H1 (cell line): ENCODE data around the gene IFNGR1. TPM values are rescaled to one million over a fixed set of nuclear protein-coding genes. Genes with fewer than 3 reads are reported as not detected.

Source experiments
- CTCF ChIA-PET: fragments of 300-600 bp; sonication (Branson Sonifier 250); formaldehyde crosslinking; loops from one replicate; lab custom pipeline; 2021; ENCODE audit not compliant: partially characterized antibody; lab: Charles Lee
- POLR2A ChIA-PET: fragments of 300-600 bp; sonication (Branson Sonifier 250); formaldehyde crosslinking; loops from one replicate; lab custom pipeline; 2021; ENCODE audit warnings: inconsistent platforms; ENCODE audit not compliant: partially characterized antibody; lab: Charles Lee
- DNase-seq, 2 experiments: peaks; one replicate each; pipeline versions ENCODE4 v3.0.0 to v3.0.0-alpha.2; 2010 to 2022; ENCODE audit warnings: low spot score in 2 of 2, low read depth in 1 of 2, mixed read lengths in 1 of 2
- FAIRE-seq: peaks from 2 replicates; lab custom pipeline; 2011; peaks lifted over from hg19 to GRCh38; lab: Jason Lieb, UNC
- H2AFZ ChIP-seq: 2 replicates; pipeline ENCODE4 v1.8.1; 2012; ENCODE audit warnings: low read length, inconsistent platforms
- H2AK5ac ChIP-seq: 2 replicates; pipeline ENCODE4 v1.6.1; 2013; ENCODE audit warnings: low read depth, low read length
- H2BK120ac ChIP-seq: replicated peaks from 2 replicates; pipeline ENCODE3; 2013; ENCODE audit warnings: low read depth, low read length, inconsistent platforms
- H2BK12ac ChIP-seq: 2 replicates; pipeline ENCODE4 v1.6.1; 2013; ENCODE audit warnings: low read depth, low read length
- H2BK15ac ChIP-seq: 2 replicates; pipeline ENCODE4 v1.6.1; 2013; ENCODE audit warnings: low read length
- H2BK20ac ChIP-seq: 2 replicates; pipeline ENCODE4 v1.6.1; 2013; ENCODE audit warnings: low read length
- H2BK5ac ChIP-seq: 2 replicates; pipeline ENCODE4 v1.6.1; 2013; ENCODE audit warnings: low read depth, low read length
- H3K14ac ChIP-seq: 2 replicates; pipeline ENCODE4 v1.6.1; 2013; ENCODE audit warnings: inconsistent platforms; ENCODE audit not compliant: insufficient read length
- H3K18ac ChIP-seq: 2 replicates; pipeline ENCODE4 v1.6.1; 2013; ENCODE audit warnings: low read length; ENCODE audit errors: extremely low read depth
- H3K23ac ChIP-seq: 2 replicates; pipeline ENCODE4 v1.6.1; 2013; ENCODE audit warnings: inconsistent platforms; ENCODE audit not compliant: insufficient read length
- H3K23me2 ChIP-seq: 2 replicates; pipeline ENCODE4 v1.6.1; 2013; ENCODE audit warnings: low read depth, low read length
- H3K27ac ChIP-seq: 2 replicates; pipeline ENCODE4 v1.6.1; 2011; ENCODE audit warnings: low read depth, low read length, inconsistent platforms
- H3K27me3 ChIP-seq, 4 experiments: replicated peaks in 1 of 4; 1 replicate in 1 of 4; 2 replicates in 3 of 4; pipeline versions ENCODE4 v1.6.1 to v1.8.1; 2011 to 2013; ENCODE audit warnings: low read length in 3 of 4, mild to moderate bottlenecking in 3 of 4, inconsistent platforms in 2 of 4, mixed read lengths in 2 of 4, moderate library complexity in 1 of 4; ENCODE audit not compliant: control insufficient read depth in 3 of 4, insufficient read depth in 3 of 4; ENCODE audit errors: extremely low read depth in 1 of 4
- H3K36me3 ChIP-seq, 4 experiments: 2 replicates each; pipeline versions ENCODE4 v1.6.1 to v1.8.1; 2011 to 2013; ENCODE audit warnings: mild to moderate bottlenecking in 4 of 4, low read length in 3 of 4, moderate library complexity in 2 of 4, control low read depth in 1 of 4, inconsistent platforms in 1 of 4; ENCODE audit not compliant: insufficient read depth in 4 of 4, control insufficient read depth in 2 of 4
- H3K4ac ChIP-seq: replicated peaks from 2 replicates; pipeline ENCODE3; 2013; ENCODE audit warnings: low read length, low read depth, mixed read lengths, inconsistent platforms; ENCODE audit not compliant: insufficient read length
- H3K4me1 ChIP-seq, 4 experiments: replicated peaks in 1 of 4; 1 replicate in 1 of 4; 2 replicates in 3 of 4; pipeline versions ENCODE4 v1.6.1 to v1.8.1; 2011 to 2013; ENCODE audit warnings: low read length in 3 of 4, inconsistent platforms in 2 of 4, mixed read lengths in 1 of 4; ENCODE audit not compliant: insufficient read depth in 4 of 4, control insufficient read depth in 3 of 4
- H3K4me2 ChIP-seq, 2 experiments: 2 replicates each; pipeline versions ENCODE4 v1.6.1 to v1.8.1; 2011 to 2013; ENCODE audit warnings: low read depth in 2 of 2, low read length in 2 of 2, control low read depth in 1 of 2, inconsistent platforms in 1 of 2, mild to moderate bottlenecking in 1 of 2; ENCODE audit not compliant: insufficient read depth in 1 of 2
- H3K4me3 ChIP-seq, 4 experiments: fragments of 200-600, 300-600 bp in 1 of 4; sonication (generic), shearing (Covaris generic), sonication (Bioruptor Twin) in 1 of 4; 2 replicates each; pipeline versions ENCODE4 v1.5.1 to v1.8.1; 2011 to 2016; ENCODE audit warnings: low read length in 4 of 4, low read depth in 3 of 4, control low read depth in 2 of 4, inconsistent platforms in 2 of 4, mild to moderate bottlenecking in 2 of 4, mixed read lengths in 1 of 4, moderate library complexity in 1 of 4; ENCODE audit not compliant: insufficient read depth in 2 of 4; ENCODE audit errors: extremely low read depth in 1 of 4
- H3K56ac ChIP-seq: replicated peaks from 2 replicates; pipeline ENCODE3; 2013; ENCODE audit warnings: low read depth, mild to moderate bottlenecking, mixed read lengths, low read length, inconsistent platforms; ENCODE audit not compliant: insufficient read length
- H3K79me1 ChIP-seq: 2 replicates; pipeline ENCODE4 v1.6.1; 2013; ENCODE audit warnings: low read depth, low read length, control low read depth
- H3K79me2 ChIP-seq, 2 experiments: 2 replicates each; pipeline versions ENCODE4 v1.6.1 to v1.8.1; 2012 to 2013; ENCODE audit warnings: low read length in 2 of 2, mild to moderate bottlenecking in 2 of 2, inconsistent platforms in 1 of 2; ENCODE audit not compliant: insufficient read depth in 2 of 2, control insufficient read depth in 1 of 2
- H3K9ac ChIP-seq, 4 experiments: replicated peaks in 1 of 4; 1 replicate in 1 of 4; 2 replicates in 3 of 4; pipeline versions ENCODE4 v1.6.1 to v1.8.1; 2011 to 2013; ENCODE audit warnings: low read depth in 3 of 4, low read length in 3 of 4, control low read depth in 2 of 4, mild to moderate bottlenecking in 2 of 4, moderate library complexity in 2 of 4, inconsistent platforms in 1 of 4; ENCODE audit errors: extremely low read depth in 1 of 4
- H3K9me3 ChIP-seq, 2 experiments: 2 replicates each; pipeline versions ENCODE4 v1.6.1 to v1.8.1; 2012 to 2013; ENCODE audit warnings: mild to moderate bottlenecking in 2 of 2, moderate library complexity in 2 of 2, control low read depth in 1 of 2, inconsistent platforms in 1 of 2, low read depth in 1 of 2, low read length in 1 of 2, mixed read lengths in 1 of 2; ENCODE audit not compliant: insufficient read depth in 2 of 2
- H4K20me1 ChIP-seq, 2 experiments: replicated peaks in 1 of 2; 2 replicates each; pipeline versions ENCODE3 to v1.8.1; 2011 to 2013; ENCODE audit warnings: inconsistent platforms in 2 of 2, low read length in 2 of 2, mild to moderate bottlenecking in 1 of 2; ENCODE audit not compliant: insufficient read depth in 2 of 2, control insufficient read depth in 1 of 2
- H4K5ac ChIP-seq: 2 replicates; pipeline ENCODE4 v1.6.1; 2013; ENCODE audit warnings: low read length, low read depth, mixed read lengths, inconsistent platforms; ENCODE audit not compliant: insufficient read length
- H4K8ac ChIP-seq: 2 replicates; pipeline ENCODE4 v1.8.0; 2013; ENCODE audit warnings: mild to moderate bottlenecking, moderate library complexity, low read length, inconsistent platforms; ENCODE audit not compliant: insufficient read depth; ENCODE audit errors: extremely low read depth
- H4K91ac ChIP-seq: replicated peaks from 2 replicates; pipeline ENCODE3; 2013; ENCODE audit warnings: low read length, mixed read lengths, inconsistent platforms; ENCODE audit not compliant: insufficient read length
- BCL11A ChIP-seq, 2 experiments: IDR thresholded peaks; one replicate each; pipeline ENCODE4 v1.6.1; 2011; ENCODE audit warnings: low read depth in 2 of 2, low read length in 2 of 2, mild to moderate bottlenecking in 2 of 2
- CTCF ChIP-seq, 3 experiments: IDR thresholded peaks; 1 replicate in 2 of 3; 2 replicates in 1 of 3; pipeline versions ENCODE4 v1.5.1 to v1.6.1; 2011; ENCODE audit warnings: low read length in 3 of 3, mild to moderate bottlenecking in 3 of 3, inconsistent platforms in 2 of 3, low read depth in 1 of 3, moderate library complexity in 1 of 3; ENCODE audit not compliant: insufficient read depth in 1 of 3; ENCODE audit errors: control extremely low read depth in 1 of 3
- EP300 ChIP-seq, 2 experiments: IDR thresholded peaks; 1 replicate in 1 of 2; 2 replicates in 1 of 2; pipeline ENCODE4 v1.6.1; 2011 to 2012; ENCODE audit warnings: low read depth in 2 of 2, low read length in 2 of 2, mild to moderate bottlenecking in 2 of 2, borderline replicate concordance in 1 of 2, inconsistent platforms in 1 of 2, moderate library complexity in 1 of 2
- KDM5A ChIP-seq: fragments of 200-600 bp; IDR thresholded peaks from 2 replicates; pipeline ENCODE4 v1.7.1; 2012; ENCODE audit warnings: mild to moderate bottlenecking, low read length, inconsistent platforms, mixed read lengths
- POLR2A ChIP-seq, 2 experiments: IDR thresholded peaks; 1 replicate in 1 of 2; 2 replicates in 1 of 2; pipeline ENCODE4 v1.6.1; 2011; ENCODE audit warnings: low read depth in 2 of 2, low read length in 2 of 2, mild to moderate bottlenecking in 2 of 2; ENCODE audit errors: control extremely low read depth in 1 of 2
- SUZ12 ChIP-seq: fragments of 200-600 bp; sonication (generic); IDR thresholded peaks from 2 replicates; pipeline ENCODE4 v1.6.1; 2012; ENCODE audit warnings: mild to moderate bottlenecking, inconsistent platforms, low read length, moderate library complexity, mixed read lengths
- TAF1 ChIP-seq: IDR thresholded peaks from 2 replicates; pipeline ENCODE4 v1.6.1; 2011; ENCODE audit warnings: mild to moderate bottlenecking, low read depth, low read length
- ZNF274 ChIP-seq: IDR thresholded peaks from 2 replicates; pipeline ENCODE4 v1.7.0; 2012; ENCODE audit warnings: low read length, borderline replicate concordance; ENCODE audit errors: extremely low read depth
- WGBS, 2 experiments: shearing (Covaris generic) in 1 of 2; methylation state at CpG; one replicate each; pipeline versions ENCODE4 v1.1.6 to v1.1.7; 2013 to 2015; ENCODE audit warnings: low lambda C conversion rate in 2 of 2, mixed read lengths in 2 of 2, inconsistent platforms in 1 of 2, low coverage in 1 of 2, missing lambda C conversion rate in 1 of 2; ENCODE audit not compliant: insufficient replicate concordance in 2 of 2, insufficient coverage in 1 of 2, insufficient read length in 1 of 2; ENCODE audit errors: extremely low coverage in 1 of 2, missing lambda C conversion rate in 1 of 2; 5-methylcytosine and 5-hydroxymethylcytosine counted together
- polyA plus RNA-seq, 7 experiments: library from polyadenylated mRNA; depleted of rRNA in 3 of 7; stranded (reverse) in 5 of 7; unstranded in 2 of 7; fragments of >200 nt in 5 of 7; fragments of 200-250 nt in 2 of 7; gene quantifications; 1 replicate in 5 of 7; 2 replicates in 1 of 7; 4 replicates in 1 of 7; pipeline versions ENCODE4 v1.2.1 to v1.2.3, GENCODE V29; 2011 to 2013; ENCODE audit warnings: missing spikeins in 2 of 7, mixed read lengths in 2 of 7
- total RNA-seq: library from RNA; stranded (reverse); fragmentation: NEBNext Ultra II Directional; extraction: Animal tissue kit (Norgen Biotek cat#: 25700); gene quantifications from 2 replicates; pipeline ENCODE4 v1.2.1, GENCODE V29; 2021

The IFNGR1 gene
- total and polyA plus RNA-seq, 2 of the 8 experiments (the other 6 are each of a cell fraction or from before 2014, with no cell fraction given), result 9.7 to 20.9 TPM

DNA sequence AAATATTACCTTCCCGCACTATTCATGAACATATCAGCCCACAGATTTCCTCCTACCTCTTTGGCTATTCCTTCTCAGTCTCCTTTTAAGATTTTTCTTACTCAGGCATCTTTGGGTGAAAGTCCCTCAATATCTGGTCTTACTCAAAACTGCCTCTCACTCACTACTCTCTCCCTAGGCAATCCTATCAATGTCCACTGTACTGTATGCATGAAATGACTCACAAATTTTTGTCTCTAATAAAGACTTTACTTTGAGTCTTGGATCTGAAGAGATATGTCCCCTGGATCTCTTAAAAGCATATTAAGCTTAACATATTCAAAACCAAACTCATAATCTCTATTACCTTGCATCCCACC lies 70.2 kb downstream of the IFNGR1 start:
- H4K20me1 ChIP-seq, result no peaks in the 10 kb centered on the region
- no peak overlapping the region for H3K14ac ChIP-seq
- no peaks in the 10 kb centered on the region for H3K23me2 ChIP-seq
- no peak for TF ChIP-seq KDM5A
- no peak for TF ChIP-seq EP300 (IDR thresholded peaks at IDR 0.05; ENCODE audit: borderline replicate concordance in 1 of 2, low read depth in 2 of 2, low read length in 2 of 2)
- TF ChIP-seq POLR2A (IDR thresholded peaks at IDR 0.05; ENCODE audit: control extremely low read depth in 1 of 2, low read depth in 2 of 2, low read length in 2 of 2), result no peak
- TF ChIP-seq BCL11A (IDR thresholded peaks at IDR 0.05; ENCODE audit: low read depth in 2 of 2, low read length in 2 of 2), result no peak
- TF ChIP-seq TAF1, result no peak
- no peak for TF ChIP-seq CTCF (IDR thresholded peaks at IDR 0.05; ENCODE audit: control extremely low read depth in 1 of 3, insufficient read depth in 1 of 3, low read depth in 1 of 3, low read length in 3 of 3)
- no peak for TF ChIP-seq ZNF274
- no peak for TF ChIP-seq SUZ12
- no peaks in the 10 kb centered on the region for H3K27me3 ChIP-seq
- H3K27ac ChIP-seq, result no peak overlapping the region
- CTCF ChIA-PET, result no interaction called here
- no peak overlapping the region for H2BK120ac ChIP-seq
- POLR2A ChIA-PET, result no interaction called here
- no peak overlapping the region for H3K9ac ChIP-seq
- no peak overlapping the region for H3K4me2 ChIP-seq
- DNase-seq, result no peak
- H2BK20ac ChIP-seq, result no peak overlapping the region
- H3K79me1 ChIP-seq, result no peaks in the 10 kb centered on the region
- H2AFZ ChIP-seq, result no peak overlapping the region
- no peak overlapping the region for H4K8ac ChIP-seq
- H4K5ac ChIP-seq, result no peak overlapping the region
- no peak overlapping the region for H3K18ac ChIP-seq
- no peaks in the 10 kb centered on the region for H3K9me3 ChIP-seq
- FAIRE-seq, result no peak
- no peak overlapping the region for H2BK12ac ChIP-seq
- no peaks in the 10 kb centered on the region for H3K79me2 ChIP-seq
- 91% methylated on average over 1 of the region's 1 CpG; no CpG with 5 or more reads in 1 of the 2 experiments for WGBS, 2 experiments
- H3K56ac ChIP-seq, result no peak overlapping the region
- no peak overlapping the region for H3K4me3 ChIP-seq
- no peaks in the 10 kb centered on the region for H3K4me1 ChIP-seq
- H3K23ac ChIP-seq, result no peak overlapping the region
- H2BK5ac ChIP-seq, result no peak overlapping the region
- no peak overlapping the region for H2AK5ac ChIP-seq
- no peaks in the 10 kb centered on the region for H3K36me3 ChIP-seq
- H3K4ac ChIP-seq, result no peak overlapping the region
- no peak overlapping the region for H2BK15ac ChIP-seq
- H4K91ac ChIP-seq, result no peak overlapping the region
